GM18867 (cell line): ENCODE data around the gene MYO18B.

Experiments
- ATAC-seq: cut with Tn5 transposase; IDR thresholded peaks from one replicate; pipeline ENCODE4 v1.9.1; 2021; ENCODE audit warnings: mild to moderate bottlenecking, moderate library complexity; ENCODE audit not compliant: unreplicated experiment

Gene MYO18B

GRCh38 chr22:25892678-25893077 lies 150.7 kb downstream of the MYO18B start:
- ATAC-seq = no peak

- no peak for ATAC-seq
Measured at GRCh38 chr22:25895678-25896077, 153.7 kb downstream of the MYO18B start.

GRCh38 chr22:25896098-25896497 lies 154.1 kb downstream of the MYO18B start:
- no peak for ATAC-seq

GRCh38 chr22:25896592-25896991 lies 154.6 kb downstream of the MYO18B start:
- no peak for ATAC-seq

GRCh38 chr22:25898707-25899365 lies 156.8 kb downstream of the MYO18B start:
- ATAC-seq = no peak

GRCh38 chr22:25899566-25899965 lies 157.6 kb downstream of the MYO18B start:
- ATAC-seq = no peak

- no peak for ATAC-seq
Measured at GRCh38 chr22:25900390-25900789, 158.4 kb downstream of the MYO18B start.

GRCh38 chr22:25900880-25901279 lies 158.9 kb downstream of the MYO18B start:
- ATAC-seq = no peak

GRCh38 chr22:25902402-25902801 lies 160.4 kb downstream of the MYO18B start:
- no peak for ATAC-seq

- no peak for ATAC-seq
Measured at GRCh38 chr22:25903294-25903693, 161.3 kb downstream of the MYO18B start.

GRCh38 chr22:25908212-25908611 lies 166.2 kb downstream of the MYO18B start:
- ATAC-seq = no peak

- ATAC-seq = no peak
Measured at GRCh38 chr22:25908755-25909154, 166.8 kb downstream of the MYO18B start.

- no peak for ATAC-seq
Measured at GRCh38 chr22:25909614-25910387, 167.8 kb downstream of the MYO18B start.

GRCh38 chr22:25911243-25911972 lies 169.4 kb downstream of the MYO18B start:
- no peak for ATAC-seq

GRCh38 chr22:25919452-25919851 lies 177.5 kb downstream of the MYO18B start:
- no peak for ATAC-seq

GRCh38 chr22:25922141-25922540 lies 180.2 kb downstream of the MYO18B start:
- ATAC-seq = no peak

- ATAC-seq = no peak
Measured at GRCh38 chr22:25923914-25924313, 181.9 kb downstream of the MYO18B start.

- ATAC-seq = no peak
Measured at GRCh38 chr22:25928038-25928437, 186.1 kb downstream of the MYO18B start.

GRCh38 chr22:25929321-25929878 lies 187.4 kb downstream of the MYO18B start:
- no peak for ATAC-seq

GRCh38 chr22:25930083-25930482 lies 188.1 kb downstream of the MYO18B start:
- ATAC-seq = no peak

GRCh38 chr22:25930788-25931310 lies 188.9 kb downstream of the MYO18B start:
- ATAC-seq = no peak
